Hematopoietic multipotent progenitor cell treated with erythropoietin and hydrocortisone succinate and interleukin-3 and kit ligand, for 15 days (in vitro differentiated cells): ENCODE data around the gene TBC1D22A.

Experiments used
- DNase-seq: peaks from one replicate; pipeline ENCODE4 v3.0.0-alpha.2; 2015; ENCODE audit warnings: low spot score

Gene TBC1D22A

DNA sequence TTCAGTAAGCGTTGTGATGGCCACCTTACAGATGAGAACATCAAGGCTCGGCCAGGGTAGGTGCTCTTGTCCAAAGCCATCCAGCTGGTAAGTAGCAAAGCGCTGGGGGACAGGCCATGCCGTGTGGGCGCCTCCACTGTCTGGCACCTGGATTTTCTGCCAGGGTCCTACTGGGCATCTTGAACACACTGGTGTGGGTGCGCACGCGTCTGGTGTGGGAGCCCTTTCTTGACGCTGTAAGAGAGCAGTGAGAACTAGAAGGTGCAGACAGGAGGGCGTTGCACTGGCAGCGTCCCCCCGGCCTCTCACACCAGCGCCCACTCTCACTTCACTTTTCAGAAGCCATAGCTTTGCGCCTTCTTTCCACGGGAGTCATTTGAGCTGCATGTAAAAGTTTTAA is 296.6 kb downstream of the TBC1D22A start:
- no peak for DNase-seq

DNA sequence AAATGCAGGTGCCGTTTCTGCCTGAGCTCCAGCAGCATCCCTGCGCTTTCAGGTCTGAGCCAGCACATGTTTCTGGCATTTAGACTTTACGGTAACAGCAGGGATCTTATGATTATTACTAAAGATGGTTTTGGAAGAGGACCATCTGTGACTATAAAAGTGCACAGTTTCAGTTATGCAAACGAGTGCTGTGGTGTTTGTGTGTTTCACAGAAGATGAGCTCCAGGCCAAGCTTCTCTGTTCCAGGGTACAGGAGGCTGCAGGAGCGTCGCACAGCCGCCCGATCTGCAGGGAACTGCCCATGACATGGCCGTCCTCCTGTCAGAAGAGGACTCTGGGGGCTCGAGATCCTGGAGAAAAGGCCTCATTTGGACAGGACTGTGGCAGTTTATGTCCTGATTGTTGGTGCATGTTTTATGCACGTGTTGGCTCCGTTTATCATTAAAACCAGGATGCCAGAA is 297.3 kb downstream of the TBC1D22A start:
- DNase-seq: no peak

DNA sequence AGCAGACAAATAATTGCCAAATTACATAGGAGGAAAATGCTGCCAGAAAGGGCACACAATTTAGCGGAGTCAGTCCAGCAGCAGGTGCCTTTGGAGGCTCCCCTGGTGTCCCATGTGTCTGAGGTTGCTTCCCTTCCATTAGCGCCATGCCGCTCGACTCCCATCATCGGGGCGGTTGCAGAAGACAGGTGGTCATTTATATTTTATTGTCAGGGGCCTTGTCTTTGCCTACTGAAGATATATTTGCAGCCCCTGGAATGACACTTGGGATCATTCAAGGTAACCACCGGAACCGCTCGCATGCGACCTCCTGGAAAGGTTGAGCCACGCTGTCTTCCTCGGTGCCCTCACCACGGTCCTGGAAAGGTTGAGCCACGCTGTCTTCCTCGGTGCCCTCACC is 298.3 kb downstream of the TBC1D22A start:
- no peak for DNase-seq

DNA sequence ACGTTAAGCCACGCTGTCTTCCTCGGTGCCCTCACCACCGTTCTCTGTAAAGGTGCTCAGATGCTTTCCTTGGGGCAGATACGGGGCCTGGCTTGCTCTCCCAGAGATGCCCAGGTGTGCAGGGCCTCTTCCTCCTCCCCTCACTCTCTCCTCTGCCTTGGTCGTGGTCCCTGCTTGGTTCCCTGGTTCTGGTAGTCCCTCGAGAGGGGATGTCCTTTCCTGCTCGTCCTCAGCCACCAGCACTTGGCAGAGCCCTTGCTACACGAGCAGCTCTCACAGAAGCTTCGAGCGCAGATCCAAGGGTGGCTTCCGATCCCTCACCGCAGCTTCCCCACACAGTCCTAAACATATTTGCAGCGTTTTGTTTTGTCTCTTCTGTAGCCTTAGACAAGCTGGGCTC is 298.8 kb downstream of the TBC1D22A start:
- no peak for DNase-seq

DNA sequence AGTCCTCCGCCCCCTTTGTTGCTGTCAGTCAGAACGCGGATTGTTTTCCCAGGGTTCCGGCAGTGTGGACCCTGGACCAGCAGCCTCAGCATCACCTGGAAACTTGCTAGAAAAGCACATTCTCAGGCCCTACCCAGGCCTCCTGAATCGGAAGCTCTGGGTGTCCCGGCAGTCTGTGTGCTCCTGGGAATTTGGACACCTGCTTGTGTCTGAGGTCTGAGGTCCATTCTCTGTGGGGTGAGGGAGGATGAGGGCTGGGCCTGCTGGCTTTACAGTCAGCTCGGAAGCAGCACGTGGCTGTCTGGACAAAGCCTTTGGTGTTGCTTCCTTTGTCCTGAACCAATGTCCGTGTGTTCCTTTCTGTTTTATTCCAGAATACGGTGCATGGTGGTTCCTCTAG is 299.7 kb downstream of the TBC1D22A start:
- DNase-seq: no peak

DNA sequence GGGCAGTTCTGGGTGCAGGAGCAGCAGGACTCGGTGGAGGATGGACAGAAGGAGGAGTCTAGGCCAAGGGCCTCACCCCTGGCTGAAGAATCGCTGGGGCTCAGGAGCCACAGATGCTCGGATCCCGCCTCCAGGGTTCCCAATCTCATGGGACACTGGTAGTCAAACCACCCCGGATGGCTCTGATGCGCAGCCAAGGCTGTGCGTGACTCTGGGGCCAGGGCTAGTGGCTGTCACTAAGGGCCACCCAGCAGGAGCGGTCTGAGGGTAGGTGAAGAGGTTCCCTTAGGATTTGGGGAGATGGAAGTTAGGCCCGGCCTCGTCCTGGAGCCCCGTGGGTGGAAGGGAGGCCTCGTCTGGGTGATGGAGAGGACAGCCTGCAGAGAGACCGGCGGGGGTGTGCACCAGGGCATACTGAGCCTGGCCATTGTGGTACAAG is 300.6 kb downstream of the TBC1D22A start:
- DNase-seq: no peak

DNA sequence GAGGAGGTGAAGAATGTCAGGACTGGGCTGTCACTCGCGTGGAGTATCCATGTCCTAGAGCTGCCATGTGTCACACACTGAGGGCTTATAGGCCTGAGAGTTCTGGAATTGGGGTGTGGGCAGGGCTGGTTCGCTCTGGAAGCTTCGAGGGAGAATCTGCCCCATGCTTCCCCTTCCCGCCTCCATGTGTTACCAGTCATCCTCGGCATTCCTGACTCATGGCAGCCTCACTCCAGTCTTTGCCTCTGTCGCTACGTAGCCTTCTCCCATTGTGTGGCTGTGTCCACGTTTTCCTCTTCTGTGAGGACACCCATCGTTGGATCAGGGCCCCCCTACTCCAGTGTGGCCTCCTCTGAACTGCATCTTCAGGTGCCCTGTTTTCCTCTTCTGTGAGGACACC is 301.2 kb downstream of the TBC1D22A start:
- DNase-seq: no peak

DNA sequence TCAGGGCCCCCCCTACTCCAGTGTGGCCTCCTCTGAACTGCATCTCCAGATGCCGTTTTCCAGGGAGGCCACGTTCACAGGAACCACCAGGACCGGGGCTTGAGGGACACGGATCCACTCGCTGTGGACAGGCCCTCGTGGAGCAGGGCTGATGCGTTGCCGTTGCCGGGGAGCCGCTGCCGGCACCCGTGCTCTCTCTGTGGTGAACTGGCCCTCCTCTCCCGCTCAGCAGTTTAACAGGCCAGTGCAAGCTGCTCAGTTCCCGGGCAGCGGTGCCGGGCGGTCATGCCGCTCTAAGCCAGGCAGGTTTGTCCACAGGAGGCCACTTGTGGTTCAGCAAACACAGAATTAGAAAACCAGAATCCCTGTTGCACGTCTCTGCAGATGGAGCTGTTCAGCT is 301.6 kb downstream of the TBC1D22A start:
- DNase-seq: no peak

DNA sequence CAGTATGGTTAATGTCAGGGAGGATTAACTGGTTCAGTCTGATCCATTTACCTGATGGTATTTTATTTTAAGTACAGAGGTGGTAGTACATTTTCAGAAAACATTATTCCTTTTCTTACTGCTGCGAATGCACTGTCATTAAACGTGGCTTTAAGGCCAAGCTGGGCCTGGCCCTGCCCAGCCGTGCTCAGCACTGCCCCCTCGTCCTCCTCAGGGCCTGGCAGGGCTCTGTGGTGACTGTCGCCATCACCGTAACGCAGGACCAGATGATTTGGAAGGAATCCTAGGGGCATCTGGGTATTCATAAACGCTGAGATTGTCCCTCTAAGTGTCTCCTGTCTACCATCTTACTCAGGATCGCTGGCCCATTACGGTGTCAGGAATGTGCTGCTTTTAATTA is 302.0 kb downstream of the TBC1D22A start:
- no peak for DNase-seq

DNA sequence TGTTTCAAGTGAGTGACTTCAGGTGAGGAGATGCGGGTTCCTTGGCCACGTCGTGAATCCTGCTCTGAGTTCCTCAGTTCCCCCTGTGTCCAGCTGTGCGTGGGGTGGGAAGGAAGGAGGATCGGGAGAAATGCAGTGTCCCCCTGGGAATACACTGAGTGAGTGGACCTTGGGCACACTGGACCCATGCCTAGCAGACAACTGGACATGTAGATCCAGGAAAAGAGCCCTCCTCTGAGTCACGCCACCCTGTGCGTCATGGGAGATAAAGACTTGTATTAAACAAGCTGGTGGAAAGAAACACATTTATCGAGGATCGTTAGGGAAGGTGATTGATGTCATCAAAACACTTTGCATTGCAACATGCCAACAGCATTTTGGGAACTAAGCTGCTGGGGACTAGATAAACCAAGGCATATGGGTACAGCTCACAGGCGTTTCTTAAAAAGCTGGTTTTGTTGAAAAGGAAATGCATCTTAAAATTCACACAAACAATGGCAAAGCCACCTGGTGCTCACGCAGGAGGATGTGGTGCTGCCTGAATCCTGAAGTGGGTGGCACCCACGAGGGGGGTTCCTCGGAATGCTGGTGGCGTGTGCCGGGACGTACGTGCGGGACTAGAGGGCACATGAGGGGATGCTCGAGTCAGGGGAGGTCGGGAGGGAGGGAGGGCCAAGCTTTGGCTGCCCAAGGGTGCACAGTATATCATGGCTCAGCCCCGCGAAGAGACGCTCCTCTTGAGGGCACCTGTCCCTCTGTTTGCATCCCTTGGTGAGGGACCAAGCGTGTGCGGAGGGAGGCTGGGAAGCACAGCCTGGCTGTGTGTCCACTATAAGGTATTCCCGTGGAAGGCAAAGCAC is 303.5 kb downstream of the TBC1D22A start:
- no peak for DNase-seq

DNA sequence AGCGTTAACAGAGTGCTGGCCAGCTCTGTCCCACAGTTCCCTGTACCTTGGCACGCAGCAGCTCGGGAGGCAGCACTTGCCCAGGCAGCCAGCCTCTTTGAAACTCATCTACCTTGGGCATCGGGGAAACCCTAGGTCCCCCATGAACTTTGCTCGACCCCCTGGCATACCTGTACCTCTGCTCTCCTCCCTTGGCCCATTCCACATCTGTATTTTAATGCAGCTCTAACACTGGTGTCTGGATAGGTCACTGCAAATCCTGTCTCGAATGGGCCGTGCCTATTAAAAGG is 304.1 kb downstream of the TBC1D22A start:
- no peak for DNase-seq

DNA sequence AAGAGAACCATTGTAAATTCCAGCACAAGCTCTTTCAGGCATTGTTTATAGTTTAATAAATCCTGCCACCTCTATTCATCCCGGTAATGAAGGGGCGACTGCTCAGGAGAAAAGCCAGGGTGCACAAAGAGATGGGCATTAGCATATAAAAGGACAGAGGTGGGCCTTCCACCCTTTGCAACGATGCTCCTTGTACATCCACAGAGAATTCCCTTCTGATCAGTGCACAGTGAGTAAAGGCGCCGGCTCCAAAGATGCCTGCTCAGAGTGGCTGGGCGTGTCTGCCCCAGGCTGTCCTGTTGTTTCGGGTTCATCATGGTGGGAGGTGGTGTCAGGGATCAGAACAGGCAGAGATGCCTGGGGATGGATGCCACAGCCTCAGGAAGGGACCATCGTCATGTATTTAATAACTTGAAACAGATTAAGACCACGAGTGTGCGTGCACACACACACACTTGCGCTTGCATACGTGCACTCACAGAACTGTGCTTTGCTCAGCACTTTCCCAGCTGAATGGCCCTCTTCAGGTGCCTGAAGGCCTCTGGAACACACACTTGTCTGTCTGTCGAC is 305.0 kb downstream of the TBC1D22A start:
- no peak for DNase-seq

DNA sequence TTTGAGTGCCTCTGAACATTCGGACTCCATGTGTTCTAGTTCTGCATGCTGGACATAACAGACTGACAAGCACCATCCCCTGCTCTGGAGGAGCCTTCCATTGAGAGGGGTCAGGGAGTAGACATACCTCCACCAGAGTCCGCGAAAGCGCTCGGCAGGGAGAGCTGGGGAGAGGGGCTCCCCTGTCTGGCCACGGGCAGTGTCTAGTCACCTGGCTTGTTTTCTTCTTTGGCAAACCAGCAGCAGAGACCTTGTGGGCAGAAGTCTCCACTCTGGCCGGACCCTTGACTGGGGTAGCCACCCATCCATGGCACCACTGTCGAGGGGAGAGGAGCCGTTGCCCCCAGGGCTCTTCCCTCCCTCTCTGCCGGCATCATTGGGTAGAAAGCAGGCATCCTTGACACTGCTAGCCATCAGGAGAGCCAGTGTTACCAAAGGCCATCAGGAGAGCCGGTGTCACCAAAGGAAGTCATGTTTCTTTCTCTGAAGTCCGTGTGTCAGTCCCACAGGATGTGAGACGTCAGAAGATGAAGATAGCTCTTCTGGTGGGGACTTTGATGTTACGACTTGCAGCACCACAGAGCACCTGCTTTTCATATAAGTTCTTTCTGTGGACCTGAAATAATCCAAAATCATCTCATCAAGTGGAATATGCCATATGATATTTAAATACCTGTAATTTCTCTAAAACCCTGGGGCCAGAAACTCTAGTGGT is 305.6 kb downstream of the TBC1D22A start:
- DNase-seq: no peak

DNA sequence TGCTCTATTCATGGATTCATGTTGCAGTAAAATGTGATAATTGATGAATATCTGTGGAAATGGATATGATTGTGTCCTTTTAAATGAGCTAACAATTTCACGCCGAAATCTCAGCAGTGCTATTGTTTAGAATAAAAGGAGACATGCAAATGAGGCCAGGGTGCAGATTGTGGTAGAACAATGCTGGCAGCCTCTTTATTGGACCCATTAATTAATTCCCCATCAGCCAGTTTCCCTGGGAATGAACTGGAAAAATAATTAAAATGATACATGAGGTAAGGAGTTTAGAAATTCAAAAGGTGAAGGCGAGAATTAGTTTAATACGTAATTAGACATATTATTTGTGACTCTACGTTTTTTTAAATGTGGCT is 306.2 kb downstream of the TBC1D22A start:
- DNase-seq: no peak

DNA sequence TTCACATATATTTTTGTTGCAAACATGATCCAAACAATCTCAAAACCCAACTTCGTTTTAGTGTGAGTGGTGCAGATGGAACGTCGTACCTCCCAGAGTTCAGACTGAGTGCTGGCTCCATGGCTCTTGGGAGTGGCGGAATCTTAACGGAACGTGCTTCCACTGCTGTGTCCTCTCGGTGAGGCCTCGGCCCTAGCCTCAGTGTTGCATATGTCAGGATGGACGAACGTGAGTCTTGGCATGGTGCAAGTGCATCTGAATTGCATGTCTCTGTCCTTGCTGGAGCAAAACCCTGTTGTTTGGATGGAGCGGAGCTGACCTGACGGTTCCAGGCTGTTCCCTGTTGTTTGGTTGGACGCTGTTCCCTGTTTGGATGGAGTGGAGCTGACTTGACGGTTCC is 306.8 kb downstream of the TBC1D22A start:
- no peak for DNase-seq

DNA sequence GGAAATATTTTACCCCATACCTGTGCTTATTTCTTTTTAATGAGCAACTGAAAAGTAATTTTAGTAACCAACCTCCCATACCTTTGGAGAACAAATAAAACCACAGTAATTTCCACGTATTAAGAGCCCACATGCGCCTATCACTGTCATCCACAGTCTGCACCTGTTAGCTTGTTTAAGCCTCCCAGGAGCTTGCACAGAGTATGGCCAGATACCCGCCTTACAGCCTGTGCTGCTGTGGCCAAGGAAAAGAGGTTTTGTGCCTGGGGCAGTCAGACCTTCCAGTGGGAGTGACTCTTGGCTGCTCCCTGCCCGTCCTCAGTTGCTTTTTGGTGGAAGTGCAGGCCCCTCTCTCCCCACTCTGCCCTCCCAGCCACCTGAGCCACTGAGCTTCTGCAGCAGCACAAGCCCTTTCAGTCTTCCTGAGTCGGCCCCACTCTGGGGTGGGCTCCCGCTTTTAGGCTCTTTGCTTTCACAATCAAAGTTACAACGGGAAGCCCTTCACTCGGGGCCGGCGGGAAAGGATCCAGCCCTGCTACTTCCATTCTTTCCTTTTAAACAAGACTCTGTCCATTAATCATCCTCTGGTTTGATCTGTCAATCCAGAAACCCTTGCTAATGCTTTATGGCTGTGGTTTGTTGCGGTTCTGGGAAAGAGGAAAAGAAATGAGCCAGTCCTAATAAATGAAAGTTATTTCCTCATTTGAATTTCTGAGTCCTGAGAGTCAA is 308.8 kb downstream of the TBC1D22A start:
- DNase-seq: no peak

DNA sequence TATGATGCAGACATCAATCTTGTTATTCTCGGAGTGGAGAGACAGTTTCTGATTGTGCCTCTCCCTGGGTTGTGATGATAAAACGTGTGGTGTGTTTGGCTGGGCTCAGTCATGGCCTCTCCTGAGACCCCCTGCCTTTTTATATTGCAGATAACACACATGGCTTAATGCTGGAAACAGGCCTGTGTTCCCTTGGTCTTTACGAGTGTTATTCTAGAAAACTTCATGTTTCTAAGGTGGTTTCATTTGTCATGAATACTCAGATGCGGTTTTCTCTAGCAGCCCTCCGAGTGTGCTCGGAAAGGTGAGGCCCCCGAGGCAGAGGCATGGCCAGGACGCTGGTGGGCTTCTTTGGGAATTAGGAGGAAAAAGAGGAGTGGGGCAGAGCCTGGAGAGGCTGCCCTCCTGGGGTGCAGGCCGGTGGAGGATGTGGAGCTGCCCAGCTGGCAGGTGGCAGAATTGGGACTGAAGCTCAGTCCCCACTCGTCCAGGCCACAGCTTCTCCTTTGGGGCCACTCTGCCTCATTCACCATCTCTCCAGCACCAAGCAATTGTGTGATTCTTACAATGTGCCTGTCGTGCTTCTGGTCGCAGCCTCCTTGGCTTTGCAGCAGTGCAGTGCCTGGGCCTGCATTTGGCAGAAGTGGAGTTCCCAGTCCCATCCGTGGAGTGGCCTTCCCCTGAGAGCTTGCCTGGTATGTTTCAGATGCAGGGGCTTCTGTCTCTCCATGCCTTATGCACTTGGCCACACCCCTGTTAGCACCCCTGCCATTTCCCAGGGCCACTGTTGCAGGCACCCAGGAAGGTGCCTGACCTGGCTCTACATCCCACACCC is 309.6 kb downstream of the TBC1D22A start:
- no peak for DNase-seq

DNA sequence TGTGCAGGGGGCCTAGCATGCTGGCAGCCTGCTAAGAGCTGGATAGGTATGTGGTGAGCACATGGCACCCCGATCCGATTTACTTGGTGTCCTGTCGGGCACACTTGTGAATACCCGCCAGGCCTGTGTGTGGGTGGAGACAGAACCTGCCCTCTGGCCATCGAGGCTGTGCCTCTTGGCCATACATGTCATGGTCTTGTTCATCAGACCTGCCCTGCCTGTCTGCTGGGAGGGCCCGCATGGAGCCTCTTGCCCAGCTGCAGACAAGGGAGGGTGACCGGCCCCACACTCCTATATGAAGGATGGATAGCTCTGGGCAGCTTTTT is 310.2 kb downstream of the TBC1D22A start:
- no peak for DNase-seq

DNA sequence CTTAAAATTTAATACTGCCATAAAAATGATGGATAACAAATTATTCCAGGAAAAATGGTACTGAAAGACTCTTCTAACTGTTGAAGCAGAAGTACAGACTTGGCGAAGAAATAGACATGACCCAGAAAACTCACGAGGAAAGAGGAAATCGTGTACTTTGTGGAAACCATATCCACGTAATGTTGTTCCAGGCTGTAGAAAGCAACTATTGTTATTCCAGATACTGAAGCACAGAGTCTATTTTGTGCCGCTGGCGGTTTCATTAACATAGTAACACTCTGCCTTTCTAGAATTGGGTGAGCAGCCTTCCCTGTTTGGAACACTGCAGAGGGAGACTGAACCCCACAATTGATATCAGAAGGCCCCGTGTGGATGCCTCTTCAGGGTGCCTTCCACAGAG is 310.6 kb downstream of the TBC1D22A start:
- DNase-seq: no peak

DNA sequence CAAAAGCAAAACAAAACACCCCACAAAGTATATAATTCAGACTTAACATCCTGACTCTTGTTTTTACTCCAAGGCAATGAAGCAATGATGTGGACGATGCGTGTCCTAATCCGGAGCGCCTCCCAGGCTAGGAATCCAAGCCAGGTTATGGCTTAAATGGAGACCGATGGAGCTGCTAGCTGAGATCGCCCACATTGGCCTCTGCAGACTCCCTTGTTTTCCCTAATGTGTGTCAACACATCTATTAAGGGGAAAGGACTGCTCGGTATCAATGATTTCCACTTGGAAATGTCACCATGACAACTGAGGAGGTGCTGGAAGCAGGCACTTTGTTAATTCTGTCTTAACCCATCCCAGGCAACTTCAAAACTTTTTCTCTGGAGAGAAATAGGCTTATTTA is 311.7 kb downstream of the TBC1D22A start:
- no peak for DNase-seq

DNA sequence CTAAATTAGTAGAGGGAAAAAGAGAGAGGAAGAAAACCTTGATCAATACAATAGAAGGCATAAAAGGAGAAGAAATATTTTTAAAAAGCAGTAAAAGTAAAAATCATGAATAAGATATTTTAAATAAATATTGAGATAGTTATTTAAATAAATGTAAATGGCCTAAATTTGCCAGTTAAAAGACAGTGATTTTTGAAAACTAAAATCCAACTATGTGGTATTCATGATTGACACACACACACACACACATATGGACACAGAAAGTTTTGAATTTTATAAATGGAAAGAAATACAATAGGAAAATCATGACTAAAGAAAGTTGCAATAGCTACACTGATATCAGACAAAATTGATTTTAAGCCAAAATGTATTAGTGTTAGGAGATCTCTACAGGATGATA is 313.1 kb downstream of the TBC1D22A start:
- no peak for DNase-seq

DNA sequence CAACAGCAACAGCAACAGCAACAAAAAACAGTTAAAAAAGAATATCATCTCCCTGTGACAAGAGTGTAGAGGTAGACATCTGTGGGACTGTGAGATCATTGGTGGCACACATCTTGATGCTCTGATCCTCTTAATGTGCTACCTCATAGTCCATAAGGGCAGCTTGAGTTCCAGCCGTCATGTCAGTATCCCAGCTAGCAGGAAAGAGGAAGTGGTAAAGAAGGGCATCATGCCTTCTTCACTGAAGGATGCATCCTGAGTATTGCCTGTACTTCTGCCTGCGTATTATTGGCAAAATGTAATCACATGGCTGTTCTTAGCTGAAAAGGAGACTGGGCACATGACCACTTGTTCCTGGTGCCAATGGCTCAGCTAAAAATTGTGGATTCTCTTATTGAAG is 314.3 kb downstream of the TBC1D22A start:
- no peak for DNase-seq
